H1 (cell line): ENCODE data around the gene EEF1A2.

Source experiments
- CTCF ChIP-seq, 3 experiments: IDR thresholded peaks; 1 replicate in 2 of 3; 2 replicates in 1 of 3; pipeline versions ENCODE4 v1.5.1 to v1.6.1; 2011; ENCODE audit warnings: low read length in 3 of 3, mild to moderate bottlenecking in 3 of 3, inconsistent platforms in 2 of 3, low read depth in 1 of 3, moderate library complexity in 1 of 3; ENCODE audit not compliant: insufficient read depth in 1 of 3; ENCODE audit errors: control extremely low read depth in 1 of 3
- EZH2 ChIP-seq: fragments of 200-600 bp; sonication (generic); IDR thresholded peaks from 2 replicates; pipeline ENCODE4 v1.7.1; 2012; ENCODE audit warnings: low read depth, mild to moderate bottlenecking, moderate library complexity, low read length, inconsistent platforms; ENCODE audit not compliant: severe bottlenecking
- GTF2F1 ChIP-seq: IDR thresholded peaks from 2 replicates; pipeline ENCODE4 v1.6.1; 2012; ENCODE audit warnings: low read depth, low read length, improper control_type of control experiment, borderline replicate concordance
- KDM5A ChIP-seq: fragments of 200-600 bp; IDR thresholded peaks from 2 replicates; pipeline ENCODE4 v1.7.1; 2012; ENCODE audit warnings: mild to moderate bottlenecking, low read length, inconsistent platforms, mixed read lengths
- POU5F1 ChIP-seq: IDR thresholded peaks from 2 replicates; pipeline ENCODE4 v1.6.1; 2011; ENCODE audit warnings: low read depth, mild to moderate bottlenecking, low read length, moderate library complexity
- SAP30 ChIP-seq: fragments of 300-600 bp; sonication (generic); IDR thresholded peaks from 2 replicates; pipeline ENCODE4 v1.7.1; 2012; ENCODE audit warnings: low read length, moderate library complexity, mild to moderate bottlenecking, inconsistent platforms; ENCODE audit not compliant: insufficient read depth, insufficient replicate concordance
- SIN3A ChIP-seq, 2 experiments: IDR thresholded peaks in 1 of 2; conservative IDR thresholded peaks in 1 of 2; 2 replicates each; pipeline ENCODE4 v1.6.1; 2011 to 2012; ENCODE audit warnings: low read length in 2 of 2, improper control_type of control experiment in 1 of 2, low read depth in 1 of 2, mild to moderate bottlenecking in 1 of 2

GRCh38 chr20:63546956-63547724, 48.3 kb upstream of the EEF1A2 start:
- TF ChIP-seq CTCF (IDR thresholded peaks at IDR 0.05; ENCODE audit: control extremely low read depth in 1 of 3, insufficient read depth in 1 of 3, low read depth in 1 of 3, low read length in 3 of 3) (no peak), POU5F1 (no peak), GTF2F1 (no peak), EZH2 (no peak), SAP30 (no peak), SIN3A (conservative IDR thresholded peaks at IDR 0.05 in 1 of 2, IDR thresholded peaks at IDR 0.05 in 1 of 2; ENCODE audit: low read depth in 1 of 2, low read length in 2 of 2) (no peak), KDM5A (no peak)
